ENCODE data around the gene TMEM139. TPM values are rescaled to one million over a fixed set of nuclear protein-coding genes. Genes with fewer than 3 reads are reported as not detected.

TMEM139 gene
- total RNA-seq, 1 donor from 2014 or later: 0.31 TPM

GRCh38 chr7:143325240-143325639 is 40.5 kb downstream of the TMEM139 start:
- no peak for DNase-seq

GRCh38 chr7:143327903-143328302 is 43.1 kb downstream of the TMEM139 start:
- DNase-seq: no peak

- no peak for DNase-seq
Observed at GRCh38 chr7:143329471-143330170, 44.9 kb downstream of the TMEM139 start.

- no peak for DNase-seq
Observed at GRCh38 chr7:143331179-143331801, 46.5 kb downstream of the TMEM139 start.

GRCh38 chr7:143334244-143334643 is 49.5 kb downstream of the TMEM139 start:
- DNase-seq: no peak

GRCh38 chr7:143337216-143337615 is 52.5 kb downstream of the TMEM139 start:
- DNase-seq: no peak

Small RNAs within 50 kb of the gene (small RNA-seq; reads per million reads assigned to genes)
- gene RN7SL481P (not detected), gene RN7SL535P (not detected)

Other genes with a start within 250 kb of the TMEM139 start
- gene OR6V1, start 232.6 kb upstream of the TMEM139 start, total RNA-seq: not detected
- gene PIP, start 152.9 kb upstream of the TMEM139 start, total RNA-seq: not detected
- not detected for gene TAS2R39, start 101.5 kb upstream of the TMEM139 start, total RNA-seq
- gene TAS2R40, start 62.9 kb upstream of the TMEM139 start, total RNA-seq: not detected
- gene GSTK1, start 21.5 kb upstream of the TMEM139 start, total RNA-seq: 36.0 TPM
- gene CASP2, start 3.4 kb downstream of the TMEM139 start, total RNA-seq: 20.7 TPM
- gene CLCN1, start 31.2 kb downstream of the TMEM139 start, total RNA-seq: under 0.01 TPM
- 91.1 TPM for gene FAM131B, start 77.8 kb downstream of the TMEM139 start, total RNA-seq
- 9.4 TPM for gene ZYX, start 96.4 kb downstream of the TMEM139 start, total RNA-seq
- gene EPHA1, start 123.9 kb downstream of the TMEM139 start, total RNA-seq: not detected
- gene TAS2R60, start 158.5 kb downstream of the TMEM139 start, total RNA-seq: not detected
- gene TAS2R41, start 192.9 kb downstream of the TMEM139 start, total RNA-seq: not detected

All from occipital lobe (tissue), 3 donors.